Esophagus squamous epithelium (tissue), 4 donors: ENCODE results near the gene PKHD1.

ENCODE experiments used
- CTCF ChIP-seq, 6 experiments: fragments of 450-650 bp in 4 of 6; fragments of 200-600 bp in 2 of 6; sonication (generic) in 2 of 6; IDR thresholded peaks; one replicate each; pipeline ENCODE4 v1.5.1; 2016 to 2019; ENCODE audit warnings: antibody characterized with exemption in 6 of 6, mild to moderate bottlenecking in 4 of 6, moderate library complexity in 4 of 6
- POLR2A ChIP-seq, 4 donors: fragments of 450-650 bp; IDR thresholded peaks; one replicate each; pipeline ENCODE4 v1.6.1; 2017; ENCODE audit warnings: antibody characterized with exemption in 4 of 4, mild to moderate bottlenecking in 4 of 4, moderate library complexity in 3 of 4

GRCh38 chr6:51777618-51778017 is 309.8 kb downstream of the PKHD1 start:
- TF ChIP-seq CTCF (IDR thresholded peaks at IDR 0.05) (no peak), POLR2A (IDR thresholded peaks at IDR 0.05) (no peak)
